ENCODE measurements around the gene CDS2.
"Not testable (repeated sequence)": the region's sequence is repeated elsewhere in the genome, so short reads cannot be mapped to it uniquely, and the experiment has no call there.

Gene CDS2

DNA sequence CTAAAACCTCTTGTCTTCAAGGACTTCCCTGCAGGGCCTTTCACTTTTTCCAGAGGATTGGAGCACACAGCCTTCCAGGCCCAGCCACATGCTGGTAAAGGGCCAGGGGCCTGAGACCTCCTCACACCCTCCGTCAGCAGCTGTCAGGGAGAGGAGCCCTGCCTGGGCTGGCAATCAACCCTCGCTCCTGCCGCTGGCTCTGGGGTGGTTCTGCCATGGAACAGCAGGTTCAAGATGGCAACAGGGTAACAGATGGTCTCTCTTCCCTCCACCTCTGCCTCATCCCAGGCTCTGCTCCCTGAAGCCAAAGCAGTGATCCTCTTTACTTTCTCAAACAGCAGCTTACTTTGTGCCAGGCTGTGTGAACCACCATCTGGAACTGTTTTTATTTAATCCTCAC is 30.9 kb upstream of the CDS2 start:
- 80 to 90% methylated on average over 3 of the region's 3 CpGs for WGBS, 2 experiments (ENCODE audit: insufficient coverage in 2 of 2)
- Histone ChIP-seq H3K27ac (ENCODE audit: low read depth, low read length, severe bottlenecking) (no peak overlapping the region), H3K4me3 (ENCODE audit: extremely low read depth, insufficient read depth, low read length, poor library complexity, severe bottlenecking) (no peak overlapping the region), H3K9me3 (ENCODE audit: control insufficient read depth, low read length) (no peaks in the 10 kb centered on the region), H3K36me3 (ENCODE audit: control insufficient read depth, insufficient read depth, low read length) (peaks cover 51% of the 10 kb centered on the region), H3K4me1 (ENCODE audit: control insufficient read depth, insufficient read depth, low read length, poor library complexity, severe bottlenecking) (no peaks in the 10 kb centered on the region)

DNA sequence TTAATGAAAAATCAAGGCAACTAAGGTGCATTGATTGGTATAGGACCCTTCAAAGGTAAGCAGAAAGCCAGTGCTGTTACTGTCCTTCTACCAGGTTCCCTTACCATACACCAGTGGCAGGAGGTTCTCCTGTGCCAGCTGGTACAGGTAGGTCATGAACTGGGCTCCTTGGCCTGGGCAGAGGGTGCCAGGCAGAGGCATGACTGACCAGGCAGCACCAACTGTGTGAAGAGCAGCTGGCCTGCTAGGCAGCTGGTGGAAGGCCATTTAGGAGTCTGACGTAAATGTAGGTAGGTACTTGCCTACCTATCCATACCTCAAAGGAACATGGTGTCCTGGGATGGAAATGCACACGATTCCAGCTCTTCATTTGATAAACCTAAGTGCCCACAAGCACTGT is 30.3 kb upstream of the CDS2 start:
- Histone ChIP-seq H3K4me1 (ENCODE audit: control insufficient read depth, insufficient read depth, low read length, poor library complexity, severe bottlenecking) (no peaks in the 10 kb centered on the region), H3K4me3 (ENCODE audit: extremely low read depth, insufficient read depth, low read length, poor library complexity, severe bottlenecking) (no peak overlapping the region), H3K27ac (ENCODE audit: low read depth, low read length, severe bottlenecking) (no peak overlapping the region), H3K9me3 (ENCODE audit: control insufficient read depth, low read length) (no peaks in the 10 kb centered on the region), H3K36me3 (ENCODE audit: control insufficient read depth, insufficient read depth, low read length) (peaks cover 56% of the 10 kb centered on the region)
- WGBS, 2 experiments (ENCODE audit: insufficient coverage in 2 of 2) = 83% methylated on average over 1 to 2 of the region's 2 CpGs

DNA sequence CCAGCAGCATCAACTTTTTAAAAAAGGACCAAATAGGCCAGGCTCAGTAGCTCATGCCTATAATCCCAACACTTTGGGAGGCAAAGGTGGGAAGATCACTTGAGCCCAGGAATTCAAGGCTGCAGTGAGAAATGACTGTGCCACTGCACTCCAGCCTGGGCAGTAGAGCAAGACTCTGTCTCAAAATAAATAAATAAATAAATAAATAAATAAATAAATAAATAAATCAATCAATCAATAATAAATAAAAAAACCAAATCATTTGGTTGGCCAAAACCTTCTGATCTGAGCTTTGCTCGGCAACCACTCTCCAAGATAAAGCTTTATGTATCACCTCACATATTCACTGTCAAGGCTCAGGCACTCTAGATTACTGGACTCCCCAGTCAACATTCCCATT is 27.8 kb upstream of the CDS2 start:
- not testable (repeated sequence) for H3K4me1 ChIP-seq (ENCODE audit: control insufficient read depth, insufficient read depth, low read length, poor library complexity, severe bottlenecking); H3K9me3 ChIP-seq (ENCODE audit: control insufficient read depth, low read length); H3K27ac ChIP-seq (ENCODE audit: low read depth, low read length, severe bottlenecking); H3K4me3 ChIP-seq (ENCODE audit: extremely low read depth, insufficient read depth, low read length, poor library complexity, severe bottlenecking)
- WGBS, 2 experiments (ENCODE audit: insufficient coverage in 2 of 2) = 94 to 100% methylated on average over 1 of the region's 1 CpG
- H3K36me3 ChIP-seq (ENCODE audit: control insufficient read depth, insufficient read depth, low read length) = peaks cover 72% of the 10 kb centered on the region

DNA sequence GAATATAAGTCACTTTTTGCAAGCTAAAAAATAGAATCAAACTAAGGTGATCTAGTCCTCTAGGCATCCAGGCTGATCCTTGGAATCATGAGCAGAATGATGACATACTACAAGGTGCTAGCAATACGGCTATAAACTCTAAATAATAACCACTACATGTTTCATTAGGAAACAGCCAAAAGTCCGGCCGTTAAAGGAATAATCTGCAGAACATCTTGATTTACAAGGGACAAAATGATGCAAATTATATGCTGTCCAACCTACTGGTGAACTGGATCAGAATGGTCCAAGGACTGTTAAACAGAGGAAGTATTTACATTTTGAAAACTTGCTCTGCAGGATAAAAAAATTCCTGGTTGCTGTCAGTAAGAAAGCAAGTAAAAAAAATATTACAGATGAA is 26.9 kb upstream of the CDS2 start:
- H3K27ac ChIP-seq (ENCODE audit: low read depth, low read length, severe bottlenecking); H3K4me3 ChIP-seq (ENCODE audit: extremely low read depth, insufficient read depth, low read length, poor library complexity, severe bottlenecking); H3K4me1 ChIP-seq (ENCODE audit: control insufficient read depth, insufficient read depth, low read length, poor library complexity, severe bottlenecking); H3K9me3 ChIP-seq (ENCODE audit: control insufficient read depth, low read length): not testable (repeated sequence)
- H3K36me3 ChIP-seq (ENCODE audit: control insufficient read depth, insufficient read depth, low read length) = peaks cover 78% of the 10 kb centered on the region
- 86 to 100% methylated on average over 1 of the region's 3 CpGs for WGBS, 2 experiments (ENCODE audit: insufficient coverage in 2 of 2)

DNA sequence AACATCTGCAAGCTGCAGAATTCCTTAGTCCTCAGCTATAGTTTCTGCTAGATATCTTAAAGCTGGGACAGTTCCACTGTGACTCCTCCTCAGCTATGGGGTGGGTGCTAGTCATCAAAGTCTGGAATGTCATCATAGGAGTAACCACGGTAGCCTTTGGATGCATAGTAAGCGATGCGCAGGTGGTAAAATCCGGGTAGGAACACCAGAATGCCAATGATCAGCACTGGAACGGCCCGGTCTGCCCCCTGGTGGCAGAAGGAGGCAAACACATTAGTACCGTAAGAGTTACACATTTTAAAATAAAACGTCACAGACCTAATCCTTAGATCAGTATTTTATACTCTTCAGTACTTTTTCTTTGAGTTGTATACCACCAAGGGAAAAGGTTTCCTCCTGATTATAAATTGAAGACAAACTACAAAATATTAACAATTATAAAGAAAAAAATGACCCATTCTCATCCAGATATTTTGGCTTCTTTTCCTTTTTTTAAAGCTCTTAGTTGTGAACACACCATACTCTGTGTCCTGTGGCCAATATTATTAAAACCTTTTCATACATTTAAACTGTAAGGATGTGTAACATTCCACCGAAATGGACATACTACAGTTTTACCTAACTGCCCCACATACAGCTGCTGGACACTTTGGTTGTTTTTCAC is 26.0 kb upstream of the CDS2 start:
- peaks cover 83% of the 10 kb centered on the region for H3K36me3 ChIP-seq (ENCODE audit: control insufficient read depth, insufficient read depth, low read length)
- no peak overlapping the region for H3K4me3 ChIP-seq (ENCODE audit: extremely low read depth, insufficient read depth, low read length, poor library complexity, severe bottlenecking)
- WGBS, 2 experiments (ENCODE audit: insufficient coverage in 2 of 2) = 28 to 35% methylated on average over 7 to 8 of the region's 9 CpGs
- peak overlapping the region; percentile 33 for H3K27ac ChIP-seq (ENCODE audit: low read depth, low read length, severe bottlenecking)
- H3K9me3 ChIP-seq (ENCODE audit: control insufficient read depth, low read length) = no peaks in the 10 kb centered on the region
- no peaks in the 10 kb centered on the region for H3K4me1 ChIP-seq (ENCODE audit: control insufficient read depth, insufficient read depth, low read length, poor library complexity, severe bottlenecking)

DNA sequence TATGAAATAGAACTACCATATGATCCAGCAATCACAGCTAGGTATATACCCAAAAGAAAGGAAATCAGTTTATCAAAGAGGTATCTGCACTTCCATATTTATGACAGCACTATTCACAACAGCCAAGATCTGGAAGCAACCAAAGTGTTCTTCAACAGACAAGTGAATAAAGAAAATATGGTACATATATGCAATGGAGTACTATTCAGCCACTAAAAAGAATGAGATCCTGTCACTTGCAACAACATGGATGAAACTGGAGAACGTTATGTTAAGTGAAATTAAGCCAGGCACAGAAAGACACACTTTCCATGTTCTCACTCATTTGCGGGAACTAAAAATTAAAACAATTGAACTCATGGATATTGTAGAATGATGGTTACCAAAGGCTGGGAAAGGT is 22.3 kb upstream of the CDS2 start:
- Histone ChIP-seq H3K27ac (ENCODE audit: low read depth, low read length, severe bottlenecking) (no peak overlapping the region), H3K4me1 (ENCODE audit: control insufficient read depth, insufficient read depth, low read length, poor library complexity, severe bottlenecking) (no peaks in the 10 kb centered on the region), H3K4me3 (ENCODE audit: extremely low read depth, insufficient read depth, low read length, poor library complexity, severe bottlenecking) (no peak overlapping the region), H3K36me3 (ENCODE audit: control insufficient read depth, insufficient read depth, low read length) (peaks cover 81% of the 10 kb centered on the region), H3K9me3 (ENCODE audit: control insufficient read depth, low read length) (no peaks in the 10 kb centered on the region)
- WGBS, 2 experiments (ENCODE audit: insufficient coverage in 2 of 2) = no CpG with 5 or more reads among the region's 2 CpGs

DNA sequence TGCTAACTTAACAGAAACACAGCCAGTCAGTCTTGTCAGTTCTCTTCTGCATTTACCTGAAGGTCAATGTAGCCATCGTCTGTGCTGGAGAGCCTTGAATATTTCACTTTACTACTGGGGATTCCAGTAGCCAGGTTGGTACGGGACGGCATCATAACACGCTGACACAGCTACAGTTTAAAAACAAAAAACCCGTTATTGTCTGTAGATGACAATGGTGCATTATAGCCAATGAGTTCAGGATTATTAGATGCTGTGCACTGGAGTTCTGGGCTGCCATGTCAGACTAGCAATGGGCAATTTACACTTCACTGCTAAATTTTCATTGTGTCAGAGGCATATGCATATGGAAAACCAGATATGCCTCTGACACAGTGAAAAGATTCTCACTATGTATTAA is 17.5 kb upstream of the CDS2 start:
- H3K27ac ChIP-seq (ENCODE audit: low read depth, low read length, severe bottlenecking) = no peak overlapping the region
- WGBS, 2 experiments (ENCODE audit: insufficient coverage in 2 of 2) = 96 to 100% methylated on average over 2 to 5 of the region's 5 CpGs
- no peaks in the 10 kb centered on the region for H3K4me1 ChIP-seq (ENCODE audit: control insufficient read depth, insufficient read depth, low read length, poor library complexity, severe bottlenecking)
- H3K4me3 ChIP-seq (ENCODE audit: extremely low read depth, insufficient read depth, low read length, poor library complexity, severe bottlenecking) = no peak overlapping the region
- no peaks in the 10 kb centered on the region for H3K9me3 ChIP-seq (ENCODE audit: control insufficient read depth, low read length)
- peaks cover 63% of the 10 kb centered on the region for H3K36me3 ChIP-seq (ENCODE audit: control insufficient read depth, insufficient read depth, low read length)

DNA sequence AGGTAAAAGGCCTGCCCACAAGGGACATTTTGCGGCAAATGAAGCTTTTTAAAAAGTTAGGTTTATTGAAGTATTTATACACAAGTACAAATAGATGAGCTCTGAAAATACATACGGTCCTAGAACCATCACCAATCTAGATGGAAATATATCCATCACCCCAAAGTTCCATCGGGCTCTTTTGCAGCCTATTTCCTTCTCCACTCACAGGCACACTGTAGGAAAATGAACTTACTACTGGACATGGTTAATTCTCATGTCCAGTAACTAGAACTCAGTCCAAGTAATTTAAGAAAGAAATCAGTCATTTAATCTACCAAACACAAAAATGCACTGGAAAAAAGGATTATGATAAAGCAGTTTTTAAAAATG is 13.2 kb upstream of the CDS2 start:
- peaks cover 69% of the 10 kb centered on the region for H3K36me3 ChIP-seq (ENCODE audit: control insufficient read depth, insufficient read depth, low read length)
- H3K9me3 ChIP-seq (ENCODE audit: control insufficient read depth, low read length) = no peaks in the 10 kb centered on the region
- H3K27ac ChIP-seq (ENCODE audit: low read depth, low read length, severe bottlenecking) = peak overlapping the region; percentile 84
- peak overlapping the region; percentile 81 for H3K4me3 ChIP-seq (ENCODE audit: extremely low read depth, insufficient read depth, low read length, poor library complexity, severe bottlenecking)
- H3K4me1 ChIP-seq (ENCODE audit: control insufficient read depth, insufficient read depth, low read length, poor library complexity, severe bottlenecking) = no peaks in the 10 kb centered on the region
- 100% methylated on average over 1 of the region's 3 CpGs; no CpG with 5 or more reads in 1 of the 2 experiments for WGBS, 2 experiments (ENCODE audit: insufficient coverage in 2 of 2)

DNA sequence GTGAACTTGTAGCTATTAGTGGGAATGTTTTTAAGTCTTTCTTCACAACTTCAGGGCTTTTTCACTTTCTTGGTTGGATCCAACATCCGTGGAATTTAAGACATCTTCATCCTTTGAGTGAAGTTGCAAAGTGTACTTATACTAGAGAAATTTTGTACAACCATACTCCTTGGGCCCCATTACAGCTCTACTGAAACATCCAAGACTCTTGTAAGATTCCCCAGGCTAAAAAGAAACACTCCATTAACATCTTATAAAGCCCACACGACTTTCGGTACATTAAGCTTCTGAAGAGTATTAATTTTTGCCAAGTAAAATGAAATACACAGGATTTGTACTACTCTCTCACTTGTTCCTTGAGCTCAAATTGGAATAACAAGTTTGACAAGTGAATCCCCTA is 12.4 kb upstream of the CDS2 start:
- Histone ChIP-seq H3K27ac (ENCODE audit: low read depth, low read length, severe bottlenecking) (no peak overlapping the region), H3K4me1 (ENCODE audit: control insufficient read depth, insufficient read depth, low read length, poor library complexity, severe bottlenecking) (no peaks in the 10 kb centered on the region), H3K9me3 (ENCODE audit: control insufficient read depth, low read length) (no peaks in the 10 kb centered on the region), H3K36me3 (ENCODE audit: control insufficient read depth, insufficient read depth, low read length) (peaks cover 61% of the 10 kb centered on the region), H3K4me3 (ENCODE audit: extremely low read depth, insufficient read depth, low read length, poor library complexity, severe bottlenecking) (no peak overlapping the region)
- WGBS, 2 experiments (ENCODE audit: insufficient coverage in 2 of 2) = no CpG with 5 or more reads among the region's 3 CpGs

DNA sequence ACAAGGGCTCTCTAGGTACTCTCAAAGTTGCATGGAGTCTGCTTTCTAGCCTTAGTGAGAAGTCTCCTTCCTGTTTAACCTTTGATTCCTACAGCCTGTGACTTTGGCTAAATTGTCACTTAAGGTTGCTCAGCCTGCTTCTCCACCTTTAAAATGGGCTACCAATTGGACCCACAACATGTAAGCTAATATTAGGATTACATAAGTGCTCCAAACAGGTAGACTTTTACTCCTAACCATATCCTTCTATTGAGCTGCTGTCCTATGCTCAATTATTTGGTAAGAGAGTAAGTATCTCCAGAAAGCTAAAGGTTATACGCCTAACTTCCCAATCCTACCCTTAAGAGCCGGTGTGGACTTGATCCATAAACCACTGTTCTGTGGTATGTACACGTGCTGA is 9.9 kb upstream of the CDS2 start:
- no peak overlapping the region for H3K27ac ChIP-seq (ENCODE audit: low read depth, low read length, severe bottlenecking)
- H3K4me3 ChIP-seq (ENCODE audit: extremely low read depth, insufficient read depth, low read length, poor library complexity, severe bottlenecking) = no peak overlapping the region
- no peaks in the 10 kb centered on the region for H3K4me1 ChIP-seq (ENCODE audit: control insufficient read depth, insufficient read depth, low read length, poor library complexity, severe bottlenecking)
- peaks cover 46% of the 10 kb centered on the region for H3K36me3 ChIP-seq (ENCODE audit: control insufficient read depth, insufficient read depth, low read length)
- no peaks in the 10 kb centered on the region for H3K9me3 ChIP-seq (ENCODE audit: control insufficient read depth, low read length)
- WGBS, 2 experiments (ENCODE audit: insufficient coverage in 2 of 2) = 94% methylated on average over 2 of the region's 3 CpGs; no CpG with 5 or more reads in 1 of the 2 experiments

DNA sequence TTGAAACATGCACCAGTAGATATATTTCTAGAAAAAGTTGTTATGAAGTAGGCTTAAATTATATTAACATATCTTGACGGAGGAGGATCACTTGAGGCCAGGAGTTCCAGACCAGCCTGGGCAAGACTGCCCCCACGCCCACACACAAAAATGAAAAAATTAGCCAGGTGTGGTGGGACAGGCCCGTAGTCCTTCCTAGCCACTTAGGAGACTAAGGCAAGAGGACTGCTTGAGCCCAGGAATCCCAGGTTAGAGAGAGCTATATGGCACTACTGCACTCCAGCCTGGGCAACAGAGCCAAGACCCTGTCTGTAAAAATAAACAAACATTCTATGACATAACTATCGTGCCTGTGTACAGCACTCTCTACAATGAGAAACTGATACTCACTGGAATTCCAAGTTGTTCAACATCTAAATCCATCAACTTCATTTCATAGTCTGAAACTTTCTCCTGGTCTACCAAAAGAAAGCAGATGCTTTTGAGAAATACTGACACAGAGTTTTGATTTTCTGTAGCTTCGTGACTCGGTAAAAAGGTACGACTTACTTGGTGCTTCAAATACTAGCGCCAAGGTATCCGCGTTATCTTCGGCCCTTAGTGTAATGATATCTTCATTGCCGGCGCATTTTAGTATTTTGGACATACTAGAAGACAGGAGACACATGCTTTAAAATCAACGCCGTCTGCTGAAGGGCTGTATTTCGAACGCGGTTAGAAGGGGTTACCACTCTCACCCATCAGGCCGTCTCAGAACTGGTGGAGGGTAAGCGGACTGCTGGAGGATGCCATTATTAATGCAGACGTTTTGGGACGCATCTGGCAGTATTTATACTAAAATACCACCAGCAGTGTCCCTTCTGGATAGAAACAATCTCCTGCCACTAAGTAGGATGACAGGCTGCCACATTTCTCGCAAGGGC is 8.3 kb upstream of the CDS2 start:
- peak overlapping the region; percentile 80 for H3K4me3 ChIP-seq (ENCODE audit: extremely low read depth, insufficient read depth, low read length, poor library complexity, severe bottlenecking)
- no peaks in the 10 kb centered on the region for H3K4me1 ChIP-seq (ENCODE audit: control insufficient read depth, insufficient read depth, low read length, poor library complexity, severe bottlenecking)
- 3 to 4% methylated on average over 9 to 19 of the region's 23 CpGs for WGBS, 2 experiments (ENCODE audit: insufficient coverage in 2 of 2)
- peaks cover 46% of the 10 kb centered on the region for H3K36me3 ChIP-seq (ENCODE audit: control insufficient read depth, insufficient read depth, low read length)
- peak overlapping the region; percentile 31 for H3K27ac ChIP-seq (ENCODE audit: low read depth, low read length, severe bottlenecking)
- no peaks in the 10 kb centered on the region for H3K9me3 ChIP-seq (ENCODE audit: control insufficient read depth, low read length)
